Measurements from ENCODE around the gene SLC9A4.

The SLC9A4 gene

DNA sequence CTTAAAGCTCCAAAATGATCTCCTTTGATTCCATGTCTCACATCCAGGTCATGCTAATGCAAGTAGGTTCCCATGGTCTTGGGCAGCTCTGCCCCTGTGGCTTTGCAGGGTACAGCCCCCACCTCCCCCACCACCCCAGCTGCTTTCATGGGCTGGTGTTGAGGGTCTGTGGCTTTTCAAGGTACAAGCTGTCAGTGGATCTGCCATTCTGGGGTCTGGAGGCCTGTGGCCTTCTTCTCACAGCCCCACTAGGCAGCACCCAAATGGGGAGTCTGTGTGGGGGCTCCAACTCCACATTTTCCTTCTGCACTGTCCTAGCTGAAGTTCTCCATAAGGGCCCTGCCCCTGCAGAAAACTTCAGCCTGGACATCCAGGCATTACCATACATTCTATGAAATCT is 19.0 kb downstream of the SLC9A4 start:
- no peak overlapping the region for H3K4me3 ChIP-seq (ENCODE audit: low read depth, low read length)
- DNase-seq (ENCODE audit: low read depth): no peak

DNA sequence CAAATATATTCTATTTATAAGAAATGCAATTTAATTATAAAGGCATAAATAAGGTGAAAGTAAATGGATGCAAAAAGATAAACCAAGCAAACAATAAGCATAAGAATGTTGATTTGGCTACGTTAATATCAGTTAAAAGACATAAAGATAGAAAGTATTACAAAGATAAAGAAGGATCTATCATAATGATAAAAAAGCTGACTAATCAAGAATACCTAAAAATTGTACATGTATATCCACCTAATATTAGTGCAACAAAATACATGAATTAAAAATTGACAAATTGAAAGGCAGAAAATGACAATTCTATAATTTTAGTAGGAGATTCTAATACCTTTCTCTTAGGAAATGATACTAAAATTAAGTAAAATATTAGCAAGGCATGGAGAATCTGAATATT is 21.5 kb downstream of the SLC9A4 start:
- H3K4me3 ChIP-seq (ENCODE audit: low read depth, low read length): no peak overlapping the region
- DNase-seq (ENCODE audit: low read depth): no peak

DNA sequence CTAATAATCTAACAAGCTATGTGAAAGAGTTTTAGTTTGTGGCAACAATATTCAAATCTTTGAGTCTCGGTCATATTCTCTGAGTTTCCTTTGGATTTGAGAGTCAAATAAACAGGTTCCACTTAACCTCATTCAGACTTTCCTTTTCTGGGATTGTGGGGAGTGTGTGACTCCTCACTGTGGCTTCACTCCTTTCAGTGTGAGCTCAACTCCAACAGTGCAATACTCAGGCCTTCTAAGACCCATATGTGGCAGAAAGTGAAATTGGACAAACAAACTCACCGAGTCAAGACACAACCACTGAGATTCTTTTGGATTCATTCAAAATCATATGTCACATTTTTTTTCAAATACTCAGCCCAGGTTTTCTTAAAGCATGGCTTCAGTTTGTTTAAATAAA is 25.4 kb downstream of the SLC9A4 start:
- no peak for DNase-seq (ENCODE audit: low read depth)

DNA sequence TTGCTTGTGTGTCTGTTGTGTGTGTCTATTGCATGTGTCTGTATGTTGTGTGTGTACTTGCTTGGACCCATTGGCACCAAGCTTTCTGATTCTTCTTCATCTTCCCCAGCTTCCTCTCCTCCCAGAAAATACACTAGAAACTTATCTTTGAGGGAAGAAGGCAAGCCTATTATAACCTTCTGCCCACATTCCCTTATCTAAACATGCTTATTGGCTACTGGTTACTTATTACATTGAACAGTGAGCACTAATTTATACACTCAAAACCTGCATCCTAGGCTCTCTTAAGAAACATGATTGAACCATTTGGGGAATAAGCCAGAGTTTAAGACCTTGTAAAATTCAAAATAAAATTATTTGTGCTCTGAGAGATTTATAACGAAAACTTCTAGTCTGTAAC is 26.5 kb downstream of the SLC9A4 start:
- no peak for DNase-seq (ENCODE audit: low read depth)
- H3K4me3 ChIP-seq (ENCODE audit: low read depth, low read length): no peak overlapping the region

More for the DNA sequence above, 25.4 kb downstream of the SLC9A4 start:
- H3K4me3 ChIP-seq (ENCODE audit: low read depth, low read length): no peak overlapping the region

DNA sequence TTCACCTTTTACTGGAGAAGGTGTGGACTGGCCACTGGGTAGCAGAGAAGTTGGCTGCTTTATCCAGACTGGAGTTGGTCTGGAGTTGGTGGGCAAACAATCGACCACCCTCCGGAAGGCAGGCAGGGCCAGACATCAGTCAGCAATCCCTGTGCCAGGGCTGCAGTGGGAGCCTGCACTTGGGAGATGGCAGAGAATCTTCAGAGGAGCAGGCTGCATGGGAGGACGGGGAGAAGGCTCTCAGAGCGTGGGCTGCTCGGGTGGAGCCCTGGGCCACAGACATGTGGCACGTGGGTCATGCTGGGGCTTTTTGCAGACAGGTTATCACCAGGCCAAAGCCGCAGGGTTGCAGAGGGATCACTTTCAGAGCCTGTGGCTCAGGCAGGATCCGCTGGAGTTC is 29.6 kb downstream of the SLC9A4 start:
- no peak overlapping the region for H3K4me3 ChIP-seq (ENCODE audit: low read depth, low read length)
- DNase-seq (ENCODE audit: low read depth): no peak

DNA sequence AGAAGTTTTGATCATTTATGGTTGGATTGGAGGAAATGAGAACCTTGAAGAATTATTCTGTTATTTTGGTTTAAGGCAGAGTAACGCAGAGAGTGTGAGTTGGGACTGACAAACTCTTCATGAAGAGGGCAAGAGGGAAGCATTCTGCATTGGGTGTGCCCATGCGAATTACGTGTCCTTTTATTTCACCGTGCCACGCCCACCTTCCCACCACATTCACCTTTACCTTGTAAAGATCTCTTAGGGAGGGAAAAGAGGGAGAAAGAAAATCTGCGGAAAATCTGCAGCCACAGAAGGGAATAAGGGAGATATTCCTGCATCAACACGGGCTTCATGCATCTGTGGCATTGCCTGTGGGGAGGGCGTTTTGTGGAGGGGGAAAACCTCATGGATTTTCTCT is 31.8 kb downstream of the SLC9A4 start:
- H3K4me3 ChIP-seq (ENCODE audit: low read depth, low read length): no peak overlapping the region
- DNase-seq (ENCODE audit: low read depth): no peak

DNA sequence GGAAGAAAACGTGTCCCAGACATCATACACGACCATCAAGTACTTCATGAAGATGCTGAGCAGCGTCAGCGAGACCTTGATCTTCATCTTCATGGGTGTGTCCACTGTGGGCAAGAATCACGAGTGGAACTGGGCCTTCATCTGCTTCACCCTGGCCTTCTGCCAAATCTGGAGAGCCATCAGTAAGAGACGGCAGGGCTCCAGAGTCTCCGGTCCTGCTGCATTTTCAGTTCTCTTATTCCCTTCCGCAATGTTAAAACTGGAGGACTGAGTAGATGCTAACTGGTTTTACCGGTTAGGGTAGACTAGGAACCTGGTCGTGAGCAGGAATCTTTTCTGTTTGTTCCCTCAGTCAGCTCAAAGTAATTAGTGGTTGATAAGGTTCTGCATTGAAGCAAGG is 32.3 kb downstream of the SLC9A4 start:
- no peak for DNase-seq (ENCODE audit: low read depth)
- H3K4me3 ChIP-seq (ENCODE audit: low read depth, low read length): no peak overlapping the region

DNA sequence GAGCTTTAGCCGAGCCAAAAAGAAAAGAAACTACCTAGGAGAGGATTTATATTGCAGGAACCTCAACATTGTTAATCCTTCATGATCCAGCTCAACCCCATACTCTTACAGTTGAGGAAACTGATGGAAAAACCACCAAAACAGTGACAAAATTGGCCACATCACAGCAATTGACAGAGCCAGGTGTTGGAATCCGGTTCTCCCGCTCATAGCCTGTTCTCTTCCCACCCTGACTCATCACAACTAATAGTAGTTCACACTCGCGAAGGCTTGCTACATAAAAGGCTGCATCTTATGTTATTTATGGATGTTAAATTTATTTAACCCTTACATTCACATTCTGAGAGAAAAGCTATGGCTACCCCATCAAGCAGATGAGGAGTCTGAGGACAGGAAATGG is 33.7 kb downstream of the SLC9A4 start:
- H3K4me3 ChIP-seq (ENCODE audit: low read depth, low read length): no peak overlapping the region
- DNase-seq (ENCODE audit: low read depth): no peak

DNA sequence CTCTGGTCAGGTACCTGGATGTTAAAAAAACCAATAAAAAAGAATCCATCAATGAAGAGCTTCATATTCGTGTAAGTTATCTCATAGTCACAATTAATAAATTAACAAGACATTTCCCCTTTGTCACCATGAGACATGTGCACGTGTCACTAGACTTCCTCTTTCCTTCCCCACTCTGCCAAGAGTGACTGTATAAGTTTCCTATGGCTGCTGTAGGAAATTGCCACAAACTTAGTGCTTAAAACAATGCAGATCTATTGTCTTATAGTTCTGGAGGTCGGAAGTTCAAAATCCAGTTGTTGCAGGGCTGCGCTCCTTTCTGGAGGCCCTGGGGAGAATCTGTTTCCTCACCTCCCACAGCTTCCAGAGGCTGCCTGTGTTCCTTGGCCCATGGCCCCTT is 35.8 kb downstream of the SLC9A4 start:
- H3K4me3 ChIP-seq (ENCODE audit: low read depth, low read length): no peak overlapping the region
- no peak for DNase-seq (ENCODE audit: low read depth)

DNA sequence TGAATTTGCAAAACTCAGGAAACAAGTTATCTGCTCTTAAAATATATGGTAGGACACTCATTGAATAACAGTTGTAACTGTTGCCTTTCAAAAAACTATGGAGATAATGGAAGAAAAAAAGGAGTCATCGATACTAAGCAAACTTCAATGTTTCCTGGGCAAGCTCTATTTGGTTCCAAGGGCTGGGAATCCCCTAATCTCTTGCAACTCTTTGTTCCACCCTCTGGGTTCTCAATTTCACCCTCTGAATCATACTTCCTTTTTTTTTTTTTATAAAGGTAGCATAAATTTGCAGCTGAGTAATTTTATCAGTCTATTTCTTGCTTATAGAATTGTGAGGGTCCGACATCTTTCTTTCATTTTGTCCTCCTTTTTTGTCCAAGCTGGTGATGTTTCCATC is 36.7 kb downstream of the SLC9A4 start:
- DNase-seq (ENCODE audit: low read depth): no peak

DNA sequence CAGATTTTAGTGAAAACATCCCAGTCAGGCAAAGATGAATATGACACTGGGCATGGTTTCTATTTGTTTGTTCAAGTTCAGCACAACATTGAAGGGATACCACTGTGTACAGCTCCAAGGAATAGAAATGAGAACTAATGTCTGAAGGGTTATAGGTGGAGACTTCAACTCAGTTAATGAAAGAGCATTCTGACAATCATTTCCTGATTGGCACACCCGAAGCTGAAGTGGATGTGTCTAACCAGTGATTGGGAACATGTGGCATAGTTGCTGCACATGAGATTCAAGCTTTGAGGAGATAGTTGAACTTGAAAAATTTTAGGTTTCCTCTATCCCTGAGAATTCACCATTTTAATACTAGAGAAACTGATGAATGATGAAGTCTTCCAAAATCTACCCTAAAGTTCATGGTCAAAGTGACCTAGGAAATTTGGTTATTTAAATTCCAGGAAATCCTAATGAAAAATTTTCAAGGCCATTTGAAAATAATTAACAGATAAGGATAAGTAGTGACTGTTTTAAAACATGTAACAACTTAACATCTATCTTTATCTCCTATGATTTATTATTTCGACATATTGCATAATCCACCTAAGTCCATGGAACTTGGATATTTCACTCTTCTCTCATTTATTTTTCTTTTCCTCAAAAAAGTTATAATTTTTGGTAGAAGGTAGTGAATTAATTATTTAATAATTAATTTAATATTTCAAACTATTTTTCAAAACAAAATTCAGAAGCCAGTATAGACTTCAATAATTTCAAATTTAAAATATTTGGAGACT is 38.0 kb downstream of the SLC9A4 start:
- DNase-seq (ENCODE audit: low read depth): no peak

More for the DNA sequence above, 36.7 kb downstream of the SLC9A4 start:
- no peak overlapping the region for H3K4me3 ChIP-seq (ENCODE audit: low read depth, low read length)

DNA sequence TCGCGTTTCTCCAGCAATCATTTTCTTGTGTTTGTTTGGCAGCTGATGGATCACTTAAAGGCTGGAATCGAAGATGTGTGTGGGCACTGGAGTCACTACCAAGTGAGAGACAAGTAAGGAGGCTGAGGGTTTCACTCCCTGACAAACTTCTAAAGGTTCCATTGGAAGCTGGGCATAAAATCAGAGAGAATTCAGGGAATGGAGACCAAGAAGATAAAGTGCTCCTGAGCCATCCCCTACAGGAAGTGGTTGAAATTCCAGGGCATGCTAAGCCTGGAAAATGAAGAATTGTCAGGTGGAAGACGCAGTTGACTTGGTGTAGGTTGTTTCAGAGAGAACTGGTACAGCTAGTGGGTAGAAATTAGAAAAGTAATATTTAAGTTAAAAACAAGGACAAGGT is 39.1 kb downstream of the SLC9A4 start:
- no peak for DNase-seq (ENCODE audit: low read depth)
- no peak overlapping the region for H3K4me3 ChIP-seq (ENCODE audit: low read depth, low read length)

More for the DNA sequence above, 38.0 kb downstream of the SLC9A4 start:
- H3K4me3 ChIP-seq (ENCODE audit: low read depth, low read length): no peak overlapping the region

DNA sequence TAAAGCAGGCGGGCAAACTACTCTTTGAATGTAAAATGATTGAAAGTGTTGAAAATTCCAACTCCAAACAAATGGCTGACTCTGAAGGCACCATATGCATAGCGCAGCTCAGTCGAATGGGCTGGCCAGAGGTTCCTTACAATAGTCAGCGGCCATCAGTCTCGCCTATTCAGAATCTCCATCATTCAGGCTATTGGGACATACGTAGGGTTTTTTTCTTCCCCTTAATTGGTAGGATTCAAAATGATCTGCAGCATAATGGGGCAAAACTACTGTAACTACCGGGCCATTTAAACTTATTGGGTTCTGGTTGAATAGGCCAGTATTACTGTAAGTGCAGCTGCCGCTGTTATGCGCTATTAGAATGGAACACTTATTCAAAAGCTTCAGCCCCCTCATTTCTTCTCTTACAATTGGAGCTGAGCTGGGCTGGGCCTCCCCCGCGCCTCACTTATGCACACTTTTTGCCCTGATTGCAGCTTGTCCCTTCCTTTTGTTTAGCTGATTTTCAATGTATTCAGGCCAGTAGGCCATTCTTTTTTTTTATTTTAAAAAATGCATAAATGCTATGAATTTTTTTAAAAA is 40.4 kb downstream of the SLC9A4 start:
- no peak for DNase-seq (ENCODE audit: low read depth)
- no peak overlapping the region for H3K4me3 ChIP-seq (ENCODE audit: low read depth, low read length)

DNA sequence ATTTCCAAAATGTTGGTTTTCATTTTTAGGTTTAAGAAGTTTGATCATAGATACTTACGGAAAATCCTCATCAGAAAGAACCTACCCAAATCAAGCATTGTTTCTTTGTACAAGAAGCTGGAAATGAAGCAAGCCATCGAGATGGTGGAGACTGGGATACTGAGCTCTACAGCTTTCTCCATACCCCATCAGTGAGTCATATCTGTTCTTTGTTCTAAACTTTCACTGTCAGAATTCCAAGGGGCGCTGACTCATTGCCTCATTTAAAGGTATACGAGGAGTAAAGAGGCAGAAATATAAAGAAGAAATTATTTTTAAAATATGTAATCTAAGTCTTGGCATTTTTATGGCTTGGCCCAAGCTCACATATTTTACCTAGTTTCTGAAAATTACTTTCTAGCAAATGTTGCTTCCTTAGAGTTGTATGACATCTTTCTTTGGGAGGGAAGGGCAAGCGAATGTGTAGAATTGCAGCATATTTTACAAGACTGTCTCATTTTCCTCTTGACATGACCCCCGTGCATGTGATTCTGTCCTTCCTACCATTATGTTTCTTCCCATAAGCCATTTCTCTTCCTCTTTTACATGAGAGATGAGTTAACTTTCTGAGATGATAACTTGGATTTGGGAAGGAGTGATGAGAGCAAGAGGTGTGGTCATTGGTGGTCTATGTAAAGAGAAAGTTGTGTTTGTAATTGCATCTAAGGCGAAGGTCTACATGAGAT is 41.2 kb downstream of the SLC9A4 start:
- no peak overlapping the region for H3K4me3 ChIP-seq (ENCODE audit: low read depth, low read length)
- DNase-seq (ENCODE audit: low read depth): peak; percentile 75

DNA sequence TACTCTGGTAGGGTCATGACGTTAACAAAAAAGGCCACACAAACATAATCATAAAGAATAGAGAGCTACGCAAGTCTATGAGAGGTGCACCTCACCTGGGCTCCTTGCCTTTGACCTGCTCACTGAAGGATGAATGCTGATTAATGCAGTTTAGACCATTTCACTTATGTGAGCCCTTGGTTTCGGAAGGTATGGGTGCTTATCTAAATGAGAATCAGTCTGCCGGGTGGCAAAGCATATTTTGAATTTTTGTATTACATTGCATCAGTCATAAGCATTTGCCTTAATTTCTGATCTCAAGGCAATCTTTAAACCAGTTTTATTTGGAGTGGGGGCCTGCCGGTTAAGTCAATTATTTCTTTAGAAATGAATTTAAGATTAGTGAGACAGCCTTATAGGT is 42.8 kb downstream of the SLC9A4 start:
- H3K4me3 ChIP-seq (ENCODE audit: low read depth, low read length): no peak overlapping the region
- DNase-seq (ENCODE audit: low read depth): no peak

DNA sequence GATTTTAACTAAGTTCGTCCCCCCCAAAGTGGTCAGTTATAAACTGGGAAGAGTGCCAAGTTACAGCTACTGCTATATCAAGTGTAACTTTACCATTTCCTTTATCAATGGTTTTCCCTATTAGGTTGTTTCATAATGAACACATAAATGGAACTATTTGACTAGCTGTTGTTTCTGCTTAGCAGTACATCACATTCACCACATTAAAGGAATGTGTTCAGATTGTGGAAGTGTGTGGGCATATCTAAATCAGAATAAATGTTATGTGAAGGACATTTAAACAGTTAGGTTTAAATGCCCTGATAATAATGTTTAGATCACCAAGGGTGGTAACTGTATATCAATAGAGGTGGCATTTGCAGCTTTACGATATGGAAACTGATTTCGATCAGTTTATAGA is 45.1 kb downstream of the SLC9A4 start:
- no peak overlapping the region for H3K4me3 ChIP-seq (ENCODE audit: low read depth, low read length)
- DNase-seq (ENCODE audit: low read depth): no peak

DNA sequence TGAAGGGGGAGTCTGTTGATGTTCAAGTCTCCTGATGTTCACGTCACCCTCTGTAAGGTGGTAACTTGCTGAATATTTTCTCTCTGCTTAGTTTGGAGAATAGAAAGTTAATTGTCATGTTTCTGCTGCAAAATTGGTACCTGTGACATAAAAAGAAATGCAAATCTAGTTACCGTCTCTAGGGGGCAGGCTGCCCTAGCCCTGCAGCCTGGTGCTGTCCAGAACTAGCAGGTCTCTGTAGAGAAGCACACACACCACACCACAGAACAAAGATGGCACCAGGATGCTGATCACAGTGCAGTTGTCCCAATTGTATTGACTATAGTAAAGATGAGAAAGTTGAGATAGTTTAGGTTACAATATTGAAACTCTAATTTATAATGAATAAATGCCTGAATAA is 47.0 kb downstream of the SLC9A4 start:
- no peak for DNase-seq (ENCODE audit: low read depth)
- H3K4me3 ChIP-seq (ENCODE audit: low read depth, low read length): no peak overlapping the region

DNA sequence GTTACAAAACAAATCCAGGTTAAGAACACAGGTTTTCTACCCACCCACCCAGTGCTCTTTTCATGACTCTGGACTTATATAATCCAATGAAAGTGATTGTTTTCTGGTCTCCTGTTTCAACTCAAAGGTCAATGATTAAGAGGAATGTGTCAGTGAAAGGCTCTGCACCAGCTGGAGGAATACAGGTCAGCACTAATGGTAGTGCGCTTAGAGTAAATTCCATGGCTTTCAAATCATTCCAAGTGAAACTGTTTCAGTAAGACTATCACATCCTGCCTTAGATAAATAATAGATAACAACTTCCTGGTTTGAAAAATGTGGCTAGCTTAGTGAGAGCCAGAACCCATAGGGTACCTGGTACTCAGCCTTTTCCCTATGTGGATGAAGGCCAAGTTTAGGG is 47.8 kb downstream of the SLC9A4 start:
- H3K4me3 ChIP-seq (ENCODE audit: low read depth, low read length): no peak overlapping the region
- DNase-seq (ENCODE audit: low read depth): no peak

DNA sequence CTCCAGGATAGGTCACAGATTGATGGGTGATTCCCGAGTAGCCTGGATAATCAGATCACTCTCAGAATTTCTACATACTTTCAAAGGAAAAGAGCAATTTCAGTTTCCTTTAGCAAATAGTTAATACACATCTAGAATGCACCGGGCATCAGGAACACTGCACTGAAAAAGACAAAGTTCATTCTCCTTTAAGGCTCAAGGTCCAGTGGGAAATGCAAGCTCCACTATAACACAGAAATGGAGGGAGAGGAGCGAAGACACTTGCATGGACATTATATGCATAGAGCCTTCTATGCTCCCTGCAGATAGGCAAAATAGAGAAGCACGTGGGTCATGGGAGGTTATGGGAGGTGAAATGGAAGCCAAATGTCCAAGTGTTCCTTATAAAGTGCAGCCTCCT is 49.1 kb downstream of the SLC9A4 start:
- no peak for DNase-seq (ENCODE audit: low read depth)

DNA sequence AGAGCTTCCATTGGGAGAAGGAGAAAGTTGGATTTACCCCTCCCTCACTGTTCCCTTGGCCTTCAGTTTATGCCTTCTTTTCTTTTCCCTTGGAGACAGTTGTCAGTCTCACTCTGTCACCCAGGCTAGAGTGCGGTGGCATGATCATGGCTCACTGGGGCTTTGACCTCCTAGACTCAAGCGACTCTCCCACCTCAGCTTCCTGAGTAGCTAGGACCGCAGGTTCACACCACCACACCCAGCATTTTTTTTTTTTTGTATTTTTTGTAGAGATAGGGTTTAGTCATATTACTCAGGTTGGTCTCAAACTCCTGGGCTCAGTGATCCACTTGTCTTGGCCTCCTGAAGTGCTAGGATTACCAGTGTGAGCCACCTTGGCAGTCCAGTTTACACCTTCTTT is 49.9 kb downstream of the SLC9A4 start:
- DNase-seq (ENCODE audit: low read depth): no peak
- no peak overlapping the region for H3K4me3 ChIP-seq (ENCODE audit: low read depth, low read length)

More for the DNA sequence above, 49.1 kb downstream of the SLC9A4 start:
- H3K4me3 ChIP-seq (ENCODE audit: low read depth, low read length): no peak overlapping the region

DNA sequence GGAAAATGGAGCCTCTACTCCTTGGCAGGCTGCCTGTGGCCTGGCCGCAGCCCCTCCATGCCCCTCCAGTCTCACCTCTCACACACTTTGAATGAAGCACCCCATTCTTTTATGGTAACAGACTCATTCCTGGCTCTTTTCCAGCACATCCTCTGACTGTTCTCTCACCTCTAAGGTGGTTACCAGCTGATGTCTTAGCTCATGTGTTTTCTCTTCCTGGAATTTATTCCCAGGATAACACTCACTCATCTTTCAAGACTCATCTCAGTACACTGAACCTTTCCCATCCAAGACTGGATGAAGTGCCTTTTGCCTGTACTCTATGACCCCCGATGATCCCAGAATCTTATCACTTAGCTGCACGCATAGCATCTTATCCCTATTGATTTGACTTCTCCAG is 50.6 kb downstream of the SLC9A4 start:
- DNase-seq (ENCODE audit: low read depth): no peak
- no peak overlapping the region for H3K4me3 ChIP-seq (ENCODE audit: low read depth, low read length)

All from skeletal muscle cell (primary cell).